Measurements from ENCODE around the gene FAM187B. TPM values are rescaled to one million over a fixed set of nuclear protein-coding genes. Genes with fewer than 3 reads are reported as not detected.

FAM187B gene
- total and polyA plus RNA-seq, 8 donors = 0.20 TPM; not detected in 7

GRCh38 chr19:35266520-35267352 lies 38.2 kb upstream of the FAM187B start:
- no peaks in the 10 kb centered on the region for H3K27me3 ChIP-seq
- peaks cover 15 to 49% of the 10 kb centered on the region in 2 donors for H3K4me1 ChIP-seq
- intact Hi-C loops (cut with DNase I) = no loop called here
- no peaks in the 10 kb centered on the region for H3K9me3 ChIP-seq
- ATAC-seq (peak; percentile 1), DNase-seq (peak in 2 of 4 donors; percentile 49 to 82)
- peaks cover 0 to 27% of the 10 kb centered on the region in 2 donors for H3K36me3 ChIP-seq
- H3K27ac ChIP-seq = peak overlapping the region; percentile 91 to 93
- TF ChIP-seq, protein P1, sequence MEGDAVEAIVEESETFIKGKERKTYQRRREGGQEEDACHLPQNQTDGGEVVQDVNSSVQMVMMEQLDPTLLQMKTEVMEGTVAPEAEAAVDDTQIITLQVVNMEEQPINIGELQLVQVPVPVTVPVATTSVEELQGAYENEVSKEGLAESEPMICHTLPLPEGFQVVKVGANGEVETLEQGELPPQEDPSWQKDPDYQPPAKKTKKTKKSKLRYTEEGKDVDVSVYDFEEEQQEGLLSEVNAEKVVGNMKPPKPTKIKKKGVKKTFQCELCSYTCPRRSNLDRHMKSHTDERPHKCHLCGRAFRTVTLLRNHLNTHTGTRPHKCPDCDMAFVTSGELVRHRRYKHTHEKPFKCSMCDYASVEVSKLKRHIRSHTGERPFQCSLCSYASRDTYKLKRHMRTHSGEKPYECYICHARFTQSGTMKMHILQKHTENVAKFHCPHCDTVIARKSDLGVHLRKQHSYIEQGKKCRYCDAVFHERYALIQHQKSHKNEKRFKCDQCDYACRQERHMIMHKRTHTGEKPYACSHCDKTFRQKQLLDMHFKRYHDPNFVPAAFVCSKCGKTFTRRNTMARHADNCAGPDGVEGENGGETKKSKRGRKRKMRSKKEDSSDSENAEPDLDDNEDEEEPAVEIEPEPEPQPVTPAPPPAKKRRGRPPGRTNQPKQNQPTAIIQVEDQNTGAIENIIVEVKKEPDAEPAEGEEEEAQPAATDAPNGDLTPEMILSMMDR (IDR thresholded peaks at IDR 0.05) = no peak
- peak overlapping the region; percentile 59 to 80 for H3K4me3 ChIP-seq

DNA sequence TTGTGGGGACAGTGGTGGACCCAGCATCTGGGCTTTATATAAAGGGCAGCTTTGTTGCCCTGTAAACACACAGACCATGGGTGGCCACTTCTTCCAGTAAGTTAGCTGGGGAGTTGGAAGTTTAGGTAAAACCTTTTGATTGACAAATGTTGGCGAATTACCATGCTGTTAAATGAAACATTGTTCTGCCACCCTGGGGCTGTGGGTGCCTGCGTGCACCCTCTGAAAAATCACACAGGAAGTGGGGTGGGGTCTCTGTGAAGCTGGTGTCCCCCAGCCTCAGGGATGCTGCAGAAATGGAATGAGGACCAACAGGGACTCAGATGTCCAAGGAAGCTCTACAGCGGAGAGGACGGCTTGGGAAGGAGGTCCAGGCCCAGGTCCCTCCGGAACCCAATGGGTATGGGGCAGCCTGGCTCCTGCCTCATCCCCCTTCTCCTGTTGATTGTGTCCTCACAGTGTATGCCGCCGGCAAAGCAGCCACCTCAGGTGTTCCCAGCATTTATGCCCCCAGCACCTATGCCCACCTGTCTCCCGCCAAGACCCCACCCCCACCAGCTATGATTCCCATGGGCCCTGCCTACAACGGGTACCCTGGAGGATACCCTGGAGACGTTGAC lies 37.5 kb upstream of the FAM187B start:
- Histone ChIP-seq H3K27me3 (no peaks in the 10 kb centered on the region), H3K4me3 (no peak overlapping the region), H3K27ac (peak overlapping the region in 1 of 2 donors; percentile 16), H3K9me3 (no peaks in the 10 kb centered on the region), H3K4me1 (peaks cover 15 to 44% of the 10 kb centered on the region in 2 donors), H3K36me3 (peaks cover 0 to 20% of the 10 kb centered on the region in 2 donors)
- no peak for ATAC-seq
- intact Hi-C loops (cut with DNase I) = no loop called here
- TF ChIP-seq, protein P1 (IDR thresholded peaks at IDR 0.05) = no peak
- peak in 2 of 4 donors; percentile 34 to 44 for DNase-seq

- ATAC-seq (no peak), DNase-seq (peak in 2 of 4 donors; percentile 36 to 47)
- no peaks in the 10 kb centered on the region for H3K9me3 ChIP-seq
- H3K27ac ChIP-seq = peak overlapping the region in 1 of 2 donors; percentile 16
- H3K27me3 ChIP-seq = no peaks in the 10 kb centered on the region
- intact Hi-C loops (cut with DNase I) = no loop called here
- no peak overlapping the region for H3K4me3 ChIP-seq
- H3K36me3 ChIP-seq = peaks cover 0 to 13% of the 10 kb centered on the region in 2 donors
- peaks cover 15 to 41% of the 10 kb centered on the region in 2 donors for H3K4me1 ChIP-seq
- TF ChIP-seq, protein P1 (IDR thresholded peaks at IDR 0.05) = no peak
Observed at GRCh38 chr19:35265126-35265899, 36.8 kb upstream of the FAM187B start.

DNA sequence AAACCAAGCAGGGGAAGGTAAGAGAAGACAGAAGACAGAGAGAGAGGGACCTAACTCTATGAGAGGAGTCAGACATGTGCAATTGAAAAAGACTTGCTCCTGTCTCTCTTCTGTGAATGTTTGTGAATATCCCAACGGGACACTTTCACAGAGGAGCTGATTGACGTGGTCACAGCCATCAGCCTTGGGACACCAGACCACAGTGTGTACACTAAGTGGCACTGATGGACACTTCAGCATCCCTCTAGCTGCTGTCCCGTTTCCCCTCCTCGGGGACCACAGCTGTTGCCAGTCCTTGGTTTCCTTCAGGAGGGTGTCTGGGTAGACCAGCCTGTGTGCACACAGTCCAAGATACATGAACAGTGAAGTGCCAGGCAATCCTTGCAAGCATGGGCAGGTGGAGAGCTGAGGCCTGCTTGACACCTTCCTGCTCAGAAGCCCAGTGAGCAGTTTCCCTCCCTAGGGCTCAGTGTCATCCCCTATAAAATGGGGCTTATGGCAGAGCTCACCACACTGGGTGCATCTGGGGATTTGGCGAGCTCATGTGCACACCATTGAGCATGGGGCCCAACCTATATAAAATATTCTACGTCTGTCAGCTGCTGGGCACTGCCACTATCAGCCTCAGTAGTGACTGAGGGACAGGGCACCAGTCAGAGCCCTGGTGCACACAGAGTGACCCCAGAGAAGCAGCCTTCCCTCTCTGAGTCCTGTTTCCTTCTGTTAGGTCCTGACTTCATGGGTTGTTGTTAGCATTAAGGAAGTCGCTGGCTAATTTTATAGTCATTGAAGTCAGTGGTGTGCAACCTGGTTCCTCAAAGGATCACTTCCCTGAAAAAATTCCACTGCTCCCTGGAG lies 36.0 kb upstream of the FAM187B start:
- Histone ChIP-seq H3K4me1 (peaks cover 12 to 33% of the 10 kb centered on the region in 2 donors), H3K27ac (peak overlapping the region in 1 of 2 donors; percentile 16), H3K27me3 (no peaks in the 10 kb centered on the region), H3K36me3 (peaks cover 0 to 7% of the 10 kb centered on the region in 2 donors), H3K4me3 (no peak overlapping the region), H3K9me3 (no peaks in the 10 kb centered on the region)
- TF ChIP-seq, protein P1 (IDR thresholded peaks at IDR 0.05) = no peak
- intact Hi-C loops (cut with DNase I) = no loop called here
- ATAC-seq (no peak), DNase-seq (peak in 2 of 4 donors; percentile 22 to 26)

All from left lung (tissue), 10 donors.